Caco-2 (cell line): ENCODE measurements around the gene FOXP4. TPM values are rescaled to one million over a fixed set of nuclear protein-coding genes. Genes with fewer than 3 reads are reported as not detected.

Experiments used
- BruUV-seq: library from RNA; stranded (reverse); fragments of 400-500 nt; replicated peaks from 2 replicates; lab custom pipeline; 2021; lab: Mats Ljungman, UMichigan
- CTCF ChIA-PET: fragments of 300-600 bp; sonication (Branson Sonifier 250); formaldehyde crosslinking; loops from one replicate; lab custom pipeline; 2022; ENCODE audit warnings: antibody characterized with exemption; lab: Charles Lee
- POLR2A ChIA-PET: fragments of 300-600 bp; sonication (Branson Sonifier 250); formaldehyde crosslinking; loops from one replicate; lab custom pipeline; 2022; ENCODE audit warnings: antibody characterized with exemption; lab: Charles Lee
- DNase-seq, 2 experiments: peaks; one replicate each; pipeline versions ENCODE4 v3.0.0 to v3.0.0-alpha.2; 2020 to 2022
- H3K27me3 ChIP-seq: replicated peaks from 2 replicates; pipeline ENCODE4 v1.6.0; 2011; ENCODE audit warnings: low read length; ENCODE audit not compliant: control insufficient read depth, insufficient read depth
- H3K36me3 ChIP-seq: 2 replicates; pipeline ENCODE4 v1.5.1; 2011; ENCODE audit warnings: low read length; ENCODE audit not compliant: control insufficient read depth, insufficient read depth
- H3K4me1 ChIP-seq: fragments of 250-450 bp; sonication (Bioruptor Pico); 2 replicates; pipeline ENCODE4 v1.5.1; 2020; ENCODE audit warnings: mild to moderate bottlenecking
- H3K4me3 ChIP-seq: 2 replicates; pipeline ENCODE4 v1.5.1; 2011; ENCODE audit warnings: low read depth, mild to moderate bottlenecking, control low read depth, low read length
- H3K9me3 ChIP-seq: fragments of 250-450 bp; sonication (Bioruptor Pico); 2 replicates; pipeline ENCODE4 v1.5.1; 2020; ENCODE audit warnings: mild to moderate bottlenecking, moderate library complexity
- H3K27ac Mint-ChIP-seq: one replicate; pipeline ENCODE4 v1.8.0; 2022; ENCODE audit warnings: mixed read lengths; ENCODE audit not compliant: unreplicated experiment
- H3K27me3 Mint-ChIP-seq: one replicate; pipeline ENCODE4 v1.8.0; 2022; ENCODE audit warnings: mixed read lengths; ENCODE audit not compliant: insufficient read depth, unreplicated experiment
- H3K36me3 Mint-ChIP-seq: one replicate; pipeline ENCODE4 v1.8.0; 2022; ENCODE audit warnings: mild to moderate bottlenecking, mixed read lengths; ENCODE audit not compliant: insufficient read depth, unreplicated experiment
- H3K4me1 Mint-ChIP-seq: one replicate; pipeline ENCODE4 v1.8.0; 2022; ENCODE audit warnings: low read depth, mixed read lengths; ENCODE audit not compliant: unreplicated experiment
- H3K4me3 Mint-ChIP-seq: one replicate; pipeline ENCODE4 v1.8.0; 2022; ENCODE audit warnings: mild to moderate bottlenecking, moderate library complexity, mixed read lengths; ENCODE audit not compliant: unreplicated experiment
- H3K9me3 Mint-ChIP-seq: one replicate; pipeline ENCODE4 v1.8.0; 2022; ENCODE audit warnings: mixed read lengths; ENCODE audit not compliant: unreplicated experiment
- CTCF ChIP-seq, 2 experiments: fragments of 200-600 bp in 1 of 2; IDR thresholded peaks; 1 replicate in 1 of 2; 2 replicates in 1 of 2; pipeline versions ENCODE4 v1.5.1 to v1.8.0; 2011 to 2022; ENCODE audit warnings: antibody characterized with exemption in 1 of 2, control low read depth in 1 of 2, inconsistent platforms in 1 of 2, low read depth in 1 of 2, low read length in 1 of 2, mild to moderate bottlenecking in 1 of 2, moderate library complexity in 1 of 2; ENCODE audit not compliant: insufficient read depth in 1 of 2, severe bottlenecking in 1 of 2, unreplicated experiment in 1 of 2
- intact Hi-C: fragments of 100-400 bp; cut with micrococcal nuclease; formaldehyde crosslinking; loops from one replicate; pipeline ENCODE4 v1.10.0; 2022; ENCODE audit not compliant: unreplicated experiment
- total RNA-seq: library from RNA; stranded (reverse); gene quantifications from 2 replicates; pipeline ENCODE4 v1.2.3, GENCODE V29; 2022

The FOXP4 gene
- total RNA-seq, 1 experiment from 2014 or later: 117 TPM

- H3K27me3 ChIP-seq: no peaks in the 10 kb centered on the region
- Mint-ChIP-seq H3K4me1 (peaks cover 43% of the 10 kb centered on the region), H3K27me3 (no peaks in the 10 kb centered on the region), H3K4me3 (no peak overlapping the region), H3K27ac (no peak overlapping the region), H3K36me3 (peaks cover 87% of the 10 kb centered on the region), H3K9me3 (no peaks in the 10 kb centered on the region)
- no peak for TF ChIP-seq CTCF (IDR thresholded peaks at IDR 0.05; ENCODE audit: insufficient read depth in 1 of 2, low read depth in 1 of 2, low read length in 1 of 2, severe bottlenecking in 1 of 2, unreplicated experiment in 1 of 2)
- no peak for DNase-seq
- H3K9me3 ChIP-seq: no peaks in the 10 kb centered on the region
- no peak overlapping the region for H3K4me3 ChIP-seq
- ChIA-PET CTCF (no interaction called here), POLR2A (no interaction called here)
- no TSS peak for BruUV-seq
- peaks cover 18% of the 10 kb centered on the region for H3K36me3 ChIP-seq
- H3K4me1 ChIP-seq: peaks cover 32% of the 10 kb centered on the region
- intact Hi-C loops: no loop called here
These were observed 41.1 kb downstream of the FOXP4 start for GRCh38 chr6:41587131-41587879.

GRCh38 chr6:41588111-41588510, 41.9 kb downstream of the FOXP4 start:
- Histone ChIP-seq H3K4me1 (peaks cover 25% of the 10 kb centered on the region), H3K4me3 (no peak overlapping the region), H3K9me3 (no peaks in the 10 kb centered on the region), H3K36me3 (peaks cover 22% of the 10 kb centered on the region), H3K27me3 (no peaks in the 10 kb centered on the region)
- peaks cover 50% of the 10 kb centered on the region for H3K4me1 Mint-ChIP-seq
- intact Hi-C loops: no loop called here
- POLR2A ChIA-PET: no interaction called here
- no peak overlapping the region for H3K27ac Mint-ChIP-seq
- no peaks in the 10 kb centered on the region for H3K9me3 Mint-ChIP-seq
- peaks cover 86% of the 10 kb centered on the region for H3K36me3 Mint-ChIP-seq
- no peak for TF ChIP-seq CTCF (IDR thresholded peaks at IDR 0.05; ENCODE audit: insufficient read depth in 1 of 2, low read depth in 1 of 2, low read length in 1 of 2, severe bottlenecking in 1 of 2, unreplicated experiment in 1 of 2)
- no peak for DNase-seq
- CTCF ChIA-PET: no interaction called here
- no peaks in the 10 kb centered on the region for H3K27me3 Mint-ChIP-seq
- BruUV-seq: no TSS peak
- no peak overlapping the region for H3K4me3 Mint-ChIP-seq

- no TSS peak for BruUV-seq
- no peak for DNase-seq
- TF ChIP-seq CTCF (IDR thresholded peaks at IDR 0.05; ENCODE audit: insufficient read depth in 1 of 2, low read depth in 1 of 2, low read length in 1 of 2, severe bottlenecking in 1 of 2, unreplicated experiment in 1 of 2): no peak
- Mint-ChIP-seq H3K9me3 (no peaks in the 10 kb centered on the region), H3K4me1 (peaks cover 45% of the 10 kb centered on the region), H3K36me3 (peaks cover 86% of the 10 kb centered on the region), H3K27ac (no peak overlapping the region), H3K4me3 (no peak overlapping the region), H3K27me3 (no peaks in the 10 kb centered on the region)
- CTCF ChIA-PET: interaction anchor here (1.2 to 1.4 kb wide), 2 partner anchors 161 to 221 kb away, joined by 3 read pairs; no protein-coding TSS in a partner anchor
- intact Hi-C loops: no loop called here
- Histone ChIP-seq H3K36me3 (peaks cover 23% of the 10 kb centered on the region), H3K27me3 (no peaks in the 10 kb centered on the region), H3K9me3 (no peaks in the 10 kb centered on the region), H3K4me1 (peaks cover 14% of the 10 kb centered on the region), H3K4me3 (no peak overlapping the region)
- POLR2A ChIA-PET: no interaction called here
These were observed 43.0 kb downstream of the FOXP4 start for GRCh38 chr6:41589223-41589622.
